Measurements from ENCODE around the gene NTF3.

Gene NTF3

GRCh38 chr12:5433081-5433844 lies 1.4 kb downstream of the NTF3 start:
- no peak for DNase-seq

GRCh38 chr12:5433845-5434646 lies 2.1 kb downstream of the NTF3 start:
- DNase-seq, result no peak

GRCh38 chr12:5434647-5435560 lies 3.0 kb downstream of the NTF3 start:
- no peak for DNase-seq

GRCh38 chr12:5437182-5437583 lies 5.3 kb downstream of the NTF3 start:
- DNase-seq, result no peak

- no peak for DNase-seq
Observed at GRCh38 chr12:5437589-5437988, 5.7 kb downstream of the NTF3 start.

- DNase-seq, result no peak
Observed at GRCh38 chr12:5438671-5439200, 6.8 kb downstream of the NTF3 start.

- DNase-seq, result no peak
Observed at GRCh38 chr12:5439371-5439771, 7.5 kb downstream of the NTF3 start.

GRCh38 chr12:5439788-5440300 lies 7.9 kb downstream of the NTF3 start:
- DNase-seq, result no peak

GRCh38 chr12:5440978-5441377 lies 9.1 kb downstream of the NTF3 start:
- no peak for DNase-seq

- DNase-seq, result peak; percentile 28
Observed at GRCh38 chr12:5441497-5442236, 9.8 kb downstream of the NTF3 start.

- DNase-seq, result no peak
Observed at GRCh38 chr12:5442251-5443006, 10.5 kb downstream of the NTF3 start.

GRCh38 chr12:5444520-5444919 lies 12.6 kb downstream of the NTF3 start:
- DNase-seq, result no peak

GRCh38 chr12:5447320-5447719 lies 15.4 kb downstream of the NTF3 start:
- no peak for DNase-seq

GRCh38 chr12:5451251-5451650 lies 19.3 kb downstream of the NTF3 start:
- DNase-seq, result no peak

GRCh38 chr12:5452569-5452968 lies 20.7 kb downstream of the NTF3 start:
- DNase-seq, result no peak

- DNase-seq, result no peak
Observed at GRCh38 chr12:5453466-5453865, 21.6 kb downstream of the NTF3 start.

GRCh38 chr12:5455045-5455444 lies 23.1 kb downstream of the NTF3 start:
- no peak for DNase-seq

GRCh38 chr12:5456030-5456429 lies 24.1 kb downstream of the NTF3 start:
- DNase-seq, result no peak

GRCh38 chr12:5456906-5457305 lies 25.0 kb downstream of the NTF3 start:
- DNase-seq, result no peak

- DNase-seq, result no peak
Observed at GRCh38 chr12:5458229-5459050, 26.5 kb downstream of the NTF3 start.

Measured in DMS79 (cell line).